WTC11 (cell line): Measurements from ENCODE around the gene FGF14. TPM values are rescaled to one million over a fixed set of nuclear protein-coding genes. Genes with fewer than 3 reads are reported as not detected.

ENCODE experiments used
- ATAC-seq: fragments of 200-7000 bp; cut with Tn5 transposase; 2 replicates; pipeline ENCODE4 v1.10.0; 2021; ENCODE audit warnings: mild to moderate bottlenecking, moderate library complexity
- CTCF ChIA-PET: fragments of 300-600 bp; sonication (Branson Sonifier 250); formaldehyde crosslinking; loops from one replicate; lab custom pipeline; 2021; ENCODE audit warnings: antibody characterized with exemption; lab: Charles Lee
- POLR2A ChIA-PET: fragments of 350-600 bp; sonication (Branson Sonifier 250); formaldehyde crosslinking; loops from one replicate; lab custom pipeline; 2021; ENCODE audit warnings: antibody characterized with exemption; lab: Charles Lee
- DNase-seq: peaks from one replicate; pipeline ENCODE4 v3.0.0; 2021; ENCODE audit warnings: low spot score
- H3K27ac Mint-ChIP-seq: 2 replicates; pipeline ENCODE4 v1.8.0; 2021; ENCODE audit warnings: mixed read lengths
- H3K27me3 Mint-ChIP-seq: 2 replicates; pipeline ENCODE4 v1.8.0; 2021; ENCODE audit warnings: low read depth, mild to moderate bottlenecking, moderate library complexity, mixed read lengths
- H3K36me3 Mint-ChIP-seq: 2 replicates; pipeline ENCODE4 v1.8.0; 2021; ENCODE audit warnings: mixed read lengths
- H3K4me1 Mint-ChIP-seq: 2 replicates; pipeline ENCODE4 v1.8.0; 2022; ENCODE audit warnings: mixed read lengths
- H3K4me3 Mint-ChIP-seq: 2 replicates; pipeline ENCODE4 v1.8.0; 2021; ENCODE audit warnings: mild to moderate bottlenecking, moderate library complexity, mixed read lengths
- H3K9me3 Mint-ChIP-seq: 2 replicates; pipeline ENCODE4 v1.8.0; 2021; ENCODE audit warnings: mixed read lengths
- CREM ChIP-seq: sonication (generic); formaldehyde crosslinking; IDR thresholded peaks from 2 replicates; pipeline ENCODE4 v1.8.1; 2022; ENCODE audit warnings: mild to moderate bottlenecking, missing genetic modification reagents, moderate library complexity
- JAZF1 ChIP-seq: fragments of 250-450 bp; sonication (Bioruptor Pico); IDR thresholded peaks from 2 replicates; pipeline ENCODE4 v1.9.0; 2021; ENCODE audit warnings: moderate library complexity, mild to moderate bottlenecking, inconsistent platforms
- MYBL2 ChIP-seq: sonication (generic); formaldehyde crosslinking; IDR thresholded peaks from 2 replicates; pipeline ENCODE4 v1.8.1; 2023; ENCODE audit warnings: mild to moderate bottlenecking, moderate library complexity, missing genetic modification reagents
- NR3C1 ChIP-seq: sonication (generic); formaldehyde crosslinking; conservative IDR thresholded peaks from 2 replicates; pipeline ENCODE4 v1.8.1; 2023; ENCODE audit warnings: low read depth, mild to moderate bottlenecking, missing genetic modification reagents
- ZBTB21 ChIP-seq: sonication (generic); formaldehyde crosslinking; IDR thresholded peaks from 2 replicates; pipeline ENCODE4 v1.8.1; 2023; ENCODE audit warnings: mild to moderate bottlenecking, missing genetic modification reagents, borderline replicate concordance
- ZNF138 ChIP-seq: sonication (generic); formaldehyde crosslinking; conservative IDR thresholded peaks from 2 replicates; pipeline ENCODE4 v1.8.1; 2022; ENCODE audit warnings: mild to moderate bottlenecking, moderate library complexity, missing genetic modification reagents
- ZNF232 ChIP-seq: sonication (generic); formaldehyde crosslinking; IDR thresholded peaks from 2 replicates; pipeline ENCODE4 v1.8.0; 2022; ENCODE audit warnings: mild to moderate bottlenecking, missing genetic modification reagents
- ZNF416 ChIP-seq: fragments of 250-450 bp; sonication (Bioruptor Pico); IDR thresholded peaks from 2 replicates; pipeline ENCODE4 v1.9.0; 2021; ENCODE audit warnings: mild to moderate bottlenecking, inconsistent platforms
- total RNA-seq: library from RNA; stranded (reverse); gene quantifications from 3 replicates; pipeline ENCODE4 v1.2.3, GENCODE V29; 2021
- TF ChIP-seq, protein P1 (sequence below): sonication (generic); formaldehyde crosslinking; IDR thresholded peaks from 2 replicates; pipeline ENCODE4 v1.8.0; 2022; ENCODE audit warnings: mild to moderate bottlenecking, missing genetic modification reagents
- TF ChIP-seq, protein P2 (sequence below): fragments of 200-600 bp; IDR thresholded peaks from 2 replicates; pipeline ENCODE4 v1.8.0; 2022; ENCODE audit warnings: antibody characterized with exemption
- TF ChIP-seq, protein P3 (sequence below): sonication (generic); formaldehyde crosslinking; IDR thresholded peaks from 2 replicates; pipeline ENCODE4 v1.8.1; 2023; ENCODE audit warnings: mild to moderate bottlenecking, missing genetic modification reagents
- TF ChIP-seq, protein P4 (sequence below): fragments of 250-450 bp; sonication (Bioruptor Pico); conservative IDR thresholded peaks from 2 replicates; pipeline ENCODE4 v1.9.0; 2021; ENCODE audit warnings: mild to moderate bottlenecking
- TF ChIP-seq, protein P5 (sequence below): sonication (generic); formaldehyde crosslinking; conservative IDR thresholded peaks from 2 replicates; pipeline ENCODE4 v1.8.1; 2022; ENCODE audit warnings: mild to moderate bottlenecking, missing genetic modification reagents
- TF ChIP-seq, protein P6 (sequence below): sonication (generic); formaldehyde crosslinking; IDR thresholded peaks from 2 replicates; pipeline ENCODE4 v1.8.1; 2022; ENCODE audit warnings: mild to moderate bottlenecking, moderate library complexity, missing genetic modification reagents
- TF ChIP-seq, protein P7 (sequence below): sonication (generic); formaldehyde crosslinking; IDR thresholded peaks from 2 replicates; pipeline ENCODE4 v1.8.0; 2023; ENCODE audit warnings: mild to moderate bottlenecking, missing genetic modification reagents
- TF ChIP-seq, protein P8 (sequence below): sonication (generic); formaldehyde crosslinking; IDR thresholded peaks from 2 replicates; pipeline ENCODE4 v1.8.0; 2023; ENCODE audit warnings: missing genetic modification reagents, mild to moderate bottlenecking, borderline replicate concordance
- TF ChIP-seq, protein P9 (sequence below): sonication (generic); formaldehyde crosslinking; IDR thresholded peaks from 2 replicates; pipeline ENCODE4 v1.8.0; 2022; ENCODE audit warnings: missing genetic modification reagents

The FGF14 gene
- total RNA-seq, 1 experiment from 2014 or later: 0.28 TPM

DNA sequence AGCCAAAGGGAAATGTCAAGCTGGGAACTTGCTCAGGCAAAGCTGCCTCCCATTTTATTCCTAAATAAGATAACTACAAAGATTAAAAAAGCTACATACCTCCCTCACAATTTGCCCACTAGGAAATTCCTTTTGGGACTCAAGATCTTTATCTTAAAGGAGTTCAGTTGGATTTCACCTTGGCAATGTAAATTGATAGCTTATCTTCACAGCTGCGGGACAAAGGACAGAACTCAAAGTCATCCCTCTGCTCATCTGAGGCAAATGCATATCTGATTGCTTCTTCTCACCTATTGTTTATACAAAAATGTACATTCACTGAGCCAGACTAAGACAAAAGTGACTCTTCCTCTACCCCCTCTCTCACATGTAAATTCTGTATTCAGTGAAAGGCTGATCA lies 47.8 kb downstream of the FGF14 start:
- POLR2A ChIA-PET: no interaction called here
- CTCF ChIA-PET: no interaction called here
- TF ChIP-seq, protein P1, sequence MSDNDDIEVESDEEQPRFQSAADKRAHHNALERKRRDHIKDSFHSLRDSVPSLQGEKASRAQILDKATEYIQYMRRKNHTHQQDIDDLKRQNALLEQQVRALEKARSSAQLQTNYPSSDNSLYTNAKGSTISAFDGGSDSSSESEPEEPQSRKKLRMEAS: no peak
- TF ChIP-seq ZNF416 (CRISPR knock-in tag) (no peak), ZBTB21 (CRISPR knock-in tag) (no peak)
- Mint-ChIP-seq H3K27ac (no peak overlapping the region), H3K9me3 (peaks cover 27% of the 10 kb centered on the region), H3K36me3 (peaks cover 11% of the 10 kb centered on the region), H3K4me3 (no peak overlapping the region), H3K27me3 (no peaks in the 10 kb centered on the region; the same call in 1 of the 2 replicates), H3K4me1 (no peaks in the 10 kb centered on the region)
- ATAC-seq: no peak
- DNase-seq: no peak

DNA sequence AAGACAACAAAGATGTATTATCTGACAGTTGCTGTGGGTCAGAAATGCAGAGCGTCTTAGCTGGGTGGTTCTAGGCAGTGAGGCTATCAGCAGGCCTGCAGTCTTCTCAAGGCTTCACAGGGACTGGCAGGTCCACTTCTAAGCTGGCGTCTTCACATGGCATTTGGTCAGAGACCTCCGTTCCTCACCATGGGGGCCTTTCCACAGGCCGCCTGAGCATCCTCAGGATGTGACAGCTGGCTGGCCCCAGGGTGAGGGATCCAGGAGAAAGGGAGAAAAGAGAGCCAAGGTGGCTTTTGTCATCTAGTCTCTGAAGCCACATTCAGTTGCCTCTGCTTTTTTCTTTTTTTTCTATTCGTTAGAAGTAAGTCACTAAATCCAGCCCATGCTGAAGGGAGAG lies 50.3 kb downstream of the FGF14 start:
- ChIA-PET CTCF (no interaction called here), POLR2A (no interaction called here)
- Mint-ChIP-seq H3K9me3 (peaks cover 27% of the 10 kb centered on the region), H3K36me3 (peaks cover 11% of the 10 kb centered on the region), H3K27me3 (no peaks in the 10 kb centered on the region; the same call in 1 of the 2 replicates), H3K4me3 (no peak overlapping the region), H3K27ac (no peak overlapping the region), H3K4me1 (0 out of 2 replicates have a peak, but pooled peaks cover 3% of the 10 kb centered on the region)
- no peak for DNase-seq
- ATAC-seq: no peak
- TF ChIP-seq, protein P2, sequence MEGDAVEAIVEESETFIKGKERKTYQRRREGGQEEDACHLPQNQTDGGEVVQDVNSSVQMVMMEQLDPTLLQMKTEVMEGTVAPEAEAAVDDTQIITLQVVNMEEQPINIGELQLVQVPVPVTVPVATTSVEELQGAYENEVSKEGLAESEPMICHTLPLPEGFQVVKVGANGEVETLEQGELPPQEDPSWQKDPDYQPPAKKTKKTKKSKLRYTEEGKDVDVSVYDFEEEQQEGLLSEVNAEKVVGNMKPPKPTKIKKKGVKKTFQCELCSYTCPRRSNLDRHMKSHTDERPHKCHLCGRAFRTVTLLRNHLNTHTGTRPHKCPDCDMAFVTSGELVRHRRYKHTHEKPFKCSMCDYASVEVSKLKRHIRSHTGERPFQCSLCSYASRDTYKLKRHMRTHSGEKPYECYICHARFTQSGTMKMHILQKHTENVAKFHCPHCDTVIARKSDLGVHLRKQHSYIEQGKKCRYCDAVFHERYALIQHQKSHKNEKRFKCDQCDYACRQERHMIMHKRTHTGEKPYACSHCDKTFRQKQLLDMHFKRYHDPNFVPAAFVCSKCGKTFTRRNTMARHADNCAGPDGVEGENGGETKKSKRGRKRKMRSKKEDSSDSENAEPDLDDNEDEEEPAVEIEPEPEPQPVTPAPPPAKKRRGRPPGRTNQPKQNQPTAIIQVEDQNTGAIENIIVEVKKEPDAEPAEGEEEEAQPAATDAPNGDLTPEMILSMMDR: no peak
- TF ChIP-seq, protein P3, sequence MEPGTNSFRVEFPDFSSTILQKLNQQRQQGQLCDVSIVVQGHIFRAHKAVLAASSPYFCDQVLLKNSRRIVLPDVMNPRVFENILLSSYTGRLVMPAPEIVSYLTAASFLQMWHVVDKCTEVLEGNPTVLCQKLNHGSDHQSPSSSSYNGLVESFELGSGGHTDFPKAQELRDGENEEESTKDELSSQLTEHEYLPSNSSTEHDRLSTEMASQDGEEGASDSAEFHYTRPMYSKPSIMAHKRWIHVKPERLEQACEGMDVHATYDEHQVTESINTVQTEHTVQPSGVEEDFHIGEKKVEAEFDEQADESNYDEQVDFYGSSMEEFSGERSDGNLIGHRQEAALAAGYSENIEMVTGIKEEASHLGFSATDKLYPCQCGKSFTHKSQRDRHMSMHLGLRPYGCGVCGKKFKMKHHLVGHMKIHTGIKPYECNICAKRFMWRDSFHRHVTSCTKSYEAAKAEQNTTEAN (CRISPR knock-in tag): no peak
- TF ChIP-seq, protein P4, sequence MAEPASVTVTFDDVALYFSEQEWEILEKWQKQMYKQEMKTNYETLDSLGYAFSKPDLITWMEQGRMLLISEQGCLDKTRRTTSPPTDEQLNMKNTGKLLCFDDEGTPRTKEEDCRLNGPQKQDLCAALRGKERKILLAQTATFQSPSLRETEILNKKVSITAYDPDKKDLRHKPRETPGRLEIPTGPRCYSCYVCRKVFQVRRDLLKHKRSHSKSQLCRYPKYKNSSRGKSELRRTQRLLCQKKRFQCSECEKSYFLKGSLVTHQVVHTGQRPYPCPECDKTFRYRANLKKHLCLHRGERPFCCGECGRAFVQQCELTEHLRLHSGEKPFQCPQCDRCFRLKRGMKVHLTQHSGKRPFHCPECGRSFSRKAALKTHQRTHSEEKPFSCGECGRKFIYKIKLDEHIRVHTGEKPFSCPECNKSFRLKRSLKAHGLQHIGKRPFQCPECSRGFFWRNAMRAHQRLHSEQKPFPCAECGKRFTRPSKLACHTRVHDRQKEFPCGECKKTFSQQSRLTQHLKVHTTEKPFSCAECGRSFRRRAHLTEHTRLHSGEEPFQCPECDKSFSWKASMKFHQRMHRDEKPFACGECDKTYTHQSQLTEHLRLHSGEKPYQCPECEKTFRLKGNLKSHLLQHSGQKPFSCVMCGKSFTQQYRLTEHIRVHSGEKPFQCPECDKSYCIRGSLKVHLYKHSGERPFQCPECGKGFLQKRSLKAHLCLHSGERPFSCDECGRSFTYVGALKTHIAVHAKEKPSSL (CRISPR knock-in tag): no peak
- TF ChIP-seq, protein P5, sequence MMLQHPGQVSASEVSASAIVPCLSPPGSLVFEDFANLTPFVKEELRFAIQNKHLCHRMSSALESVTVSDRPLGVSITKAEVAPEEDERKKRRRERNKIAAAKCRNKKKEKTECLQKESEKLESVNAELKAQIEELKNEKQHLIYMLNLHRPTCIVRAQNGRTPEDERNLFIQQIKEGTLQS (CRISPR knock-in tag): no peak
- TF ChIP-seq, protein P6, sequence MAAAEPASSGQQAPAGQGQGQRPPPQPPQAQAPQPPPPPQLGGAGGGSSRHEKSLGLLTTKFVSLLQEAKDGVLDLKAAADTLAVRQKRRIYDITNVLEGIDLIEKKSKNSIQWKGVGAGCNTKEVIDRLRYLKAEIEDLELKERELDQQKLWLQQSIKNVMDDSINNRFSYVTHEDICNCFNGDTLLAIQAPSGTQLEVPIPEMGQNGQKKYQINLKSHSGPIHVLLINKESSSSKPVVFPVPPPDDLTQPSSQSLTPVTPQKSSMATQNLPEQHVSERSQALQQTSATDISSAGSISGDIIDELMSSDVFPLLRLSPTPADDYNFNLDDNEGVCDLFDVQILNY (CRISPR knock-in tag): no peak
- TF ChIP-seq, protein P7, sequence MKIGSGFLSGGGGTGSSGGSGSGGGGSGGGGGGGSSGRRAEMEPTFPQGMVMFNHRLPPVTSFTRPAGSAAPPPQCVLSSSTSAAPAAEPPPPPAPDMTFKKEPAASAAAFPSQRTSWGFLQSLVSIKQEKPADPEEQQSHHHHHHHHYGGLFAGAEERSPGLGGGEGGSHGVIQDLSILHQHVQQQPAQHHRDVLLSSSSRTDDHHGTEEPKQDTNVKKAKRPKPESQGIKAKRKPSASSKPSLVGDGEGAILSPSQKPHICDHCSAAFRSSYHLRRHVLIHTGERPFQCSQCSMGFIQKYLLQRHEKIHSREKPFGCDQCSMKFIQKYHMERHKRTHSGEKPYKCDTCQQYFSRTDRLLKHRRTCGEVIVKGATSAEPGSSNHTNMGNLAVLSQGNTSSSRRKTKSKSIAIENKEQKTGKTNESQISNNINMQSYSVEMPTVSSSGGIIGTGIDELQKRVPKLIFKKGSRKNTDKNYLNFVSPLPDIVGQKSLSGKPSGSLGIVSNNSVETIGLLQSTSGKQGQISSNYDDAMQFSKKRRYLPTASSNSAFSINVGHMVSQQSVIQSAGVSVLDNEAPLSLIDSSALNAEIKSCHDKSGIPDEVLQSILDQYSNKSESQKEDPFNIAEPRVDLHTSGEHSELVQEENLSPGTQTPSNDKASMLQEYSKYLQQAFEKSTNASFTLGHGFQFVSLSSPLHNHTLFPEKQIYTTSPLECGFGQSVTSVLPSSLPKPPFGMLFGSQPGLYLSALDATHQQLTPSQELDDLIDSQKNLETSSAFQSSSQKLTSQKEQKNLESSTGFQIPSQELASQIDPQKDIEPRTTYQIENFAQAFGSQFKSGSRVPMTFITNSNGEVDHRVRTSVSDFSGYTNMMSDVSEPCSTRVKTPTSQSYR: no peak
- TF ChIP-seq, protein P8, sequence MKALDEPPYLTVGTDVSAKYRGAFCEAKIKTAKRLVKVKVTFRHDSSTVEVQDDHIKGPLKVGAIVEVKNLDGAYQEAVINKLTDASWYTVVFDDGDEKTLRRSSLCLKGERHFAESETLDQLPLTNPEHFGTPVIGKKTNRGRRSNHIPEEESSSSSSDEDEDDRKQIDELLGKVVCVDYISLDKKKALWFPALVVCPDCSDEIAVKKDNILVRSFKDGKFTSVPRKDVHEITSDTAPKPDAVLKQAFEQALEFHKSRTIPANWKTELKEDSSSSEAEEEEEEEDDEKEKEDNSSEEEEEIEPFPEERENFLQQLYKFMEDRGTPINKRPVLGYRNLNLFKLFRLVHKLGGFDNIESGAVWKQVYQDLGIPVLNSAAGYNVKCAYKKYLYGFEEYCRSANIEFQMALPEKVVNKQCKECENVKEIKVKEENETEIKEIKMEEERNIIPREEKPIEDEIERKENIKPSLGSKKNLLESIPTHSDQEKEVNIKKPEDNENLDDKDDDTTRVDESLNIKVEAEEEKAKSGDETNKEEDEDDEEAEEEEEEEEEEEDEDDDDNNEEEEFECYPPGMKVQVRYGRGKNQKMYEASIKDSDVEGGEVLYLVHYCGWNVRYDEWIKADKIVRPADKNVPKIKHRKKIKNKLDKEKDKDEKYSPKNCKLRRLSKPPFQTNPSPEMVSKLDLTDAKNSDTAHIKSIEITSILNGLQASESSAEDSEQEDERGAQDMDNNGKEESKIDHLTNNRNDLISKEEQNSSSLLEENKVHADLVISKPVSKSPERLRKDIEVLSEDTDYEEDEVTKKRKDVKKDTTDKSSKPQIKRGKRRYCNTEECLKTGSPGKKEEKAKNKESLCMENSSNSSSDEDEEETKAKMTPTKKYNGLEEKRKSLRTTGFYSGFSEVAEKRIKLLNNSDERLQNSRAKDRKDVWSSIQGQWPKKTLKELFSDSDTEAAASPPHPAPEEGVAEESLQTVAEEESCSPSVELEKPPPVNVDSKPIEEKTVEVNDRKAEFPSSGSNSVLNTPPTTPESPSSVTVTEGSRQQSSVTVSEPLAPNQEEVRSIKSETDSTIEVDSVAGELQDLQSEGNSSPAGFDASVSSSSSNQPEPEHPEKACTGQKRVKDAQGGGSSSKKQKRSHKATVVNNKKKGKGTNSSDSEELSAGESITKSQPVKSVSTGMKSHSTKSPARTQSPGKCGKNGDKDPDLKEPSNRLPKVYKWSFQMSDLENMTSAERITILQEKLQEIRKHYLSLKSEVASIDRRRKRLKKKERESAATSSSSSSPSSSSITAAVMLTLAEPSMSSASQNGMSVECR (CRISPR knock-in tag): no peak
- TF ChIP-seq ZNF232 (CRISPR knock-in tag) (no peak), CREM (no peak), JAZF1 (CRISPR knock-in tag) (no peak), NR3C1 (CRISPR knock-in tag) (no peak), ZNF138 (CRISPR knock-in tag) (no peak), MYBL2 (CRISPR knock-in tag) (no peak)
- TF ChIP-seq, protein P9, sequence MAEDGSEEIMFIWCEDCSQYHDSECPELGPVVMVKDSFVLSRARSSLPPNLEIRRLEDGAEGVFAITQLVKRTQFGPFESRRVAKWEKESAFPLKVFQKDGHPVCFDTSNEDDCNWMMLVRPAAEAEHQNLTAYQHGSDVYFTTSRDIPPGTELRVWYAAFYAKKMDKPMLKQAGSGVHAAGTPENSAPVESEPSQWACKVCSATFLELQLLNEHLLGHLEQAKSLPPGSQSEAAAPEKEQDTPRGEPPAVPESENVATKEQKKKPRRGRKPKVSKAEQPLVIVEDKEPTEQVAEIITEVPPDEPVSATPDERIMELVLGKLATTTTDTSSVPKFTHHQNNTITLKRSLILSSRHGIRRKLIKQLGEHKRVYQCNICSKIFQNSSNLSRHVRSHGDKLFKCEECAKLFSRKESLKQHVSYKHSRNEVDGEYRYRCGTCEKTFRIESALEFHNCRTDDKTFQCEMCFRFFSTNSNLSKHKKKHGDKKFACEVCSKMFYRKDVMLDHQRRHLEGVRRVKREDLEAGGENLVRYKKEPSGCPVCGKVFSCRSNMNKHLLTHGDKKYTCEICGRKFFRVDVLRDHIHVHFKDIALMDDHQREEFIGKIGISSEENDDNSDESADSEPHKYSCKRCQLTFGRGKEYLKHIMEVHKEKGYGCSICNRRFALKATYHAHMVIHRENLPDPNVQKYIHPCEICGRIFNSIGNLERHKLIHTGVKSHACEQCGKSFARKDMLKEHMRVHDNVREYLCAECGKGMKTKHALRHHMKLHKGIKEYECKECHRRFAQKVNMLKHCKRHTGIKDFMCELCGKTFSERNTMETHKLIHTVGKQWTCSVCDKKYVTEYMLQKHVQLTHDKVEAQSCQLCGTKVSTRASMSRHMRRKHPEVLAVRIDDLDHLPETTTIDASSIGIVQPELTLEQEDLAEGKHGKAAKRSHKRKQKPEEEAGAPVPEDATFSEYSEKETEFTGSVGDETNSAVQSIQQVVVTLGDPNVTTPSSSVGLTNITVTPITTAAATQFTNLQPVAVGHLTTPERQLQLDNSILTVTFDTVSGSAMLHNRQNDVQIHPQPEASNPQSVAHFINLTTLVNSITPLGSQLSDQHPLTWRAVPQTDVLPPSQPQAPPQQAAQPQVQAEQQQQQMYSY (CRISPR knock-in tag): no peak
